HG02870 (cell line): Measurements from ENCODE around the gene LSP1.
"Not testable (repeated sequence)": the region's sequence is repeated elsewhere in the genome, so short reads cannot be mapped to it uniquely, and the experiment has no call there.

Experiments
- ATAC-seq: cut with Tn5 transposase; IDR thresholded peaks from one replicate; pipeline ENCODE4 v1.9.1; 2021; ENCODE audit warnings: mild to moderate bottlenecking, moderate library complexity; ENCODE audit not compliant: unreplicated experiment

LSP1 gene

GRCh38 chr11:1862588-1863351 is 9.9 kb downstream of the LSP1 start:
- ATAC-seq = no peak

- no peak for ATAC-seq
Measured at GRCh38 chr11:1863352-1864216, 10.7 kb downstream of the LSP1 start.

- no peak for ATAC-seq
Measured at GRCh38 chr11:1864231-1864630, 11.3 kb downstream of the LSP1 start.

GRCh38 chr11:1864831-1865665 is 12.2 kb downstream of the LSP1 start:
- ATAC-seq = no peak

GRCh38 chr11:1866226-1866625 is 13.3 kb downstream of the LSP1 start:
- ATAC-seq = no peak

GRCh38 chr11:1866776-1867175 is 13.9 kb downstream of the LSP1 start:
- no peak for ATAC-seq

GRCh38 chr11:1867381-1867780 is 14.5 kb downstream of the LSP1 start:
- ATAC-seq = no peak

GRCh38 chr11:1868056-1868635 is 15.3 kb downstream of the LSP1 start:
- no peak for ATAC-seq

GRCh38 chr11:1868636-1869291 is 15.9 kb downstream of the LSP1 start:
- ATAC-seq = no peak

- ATAC-seq = no peak
Measured at GRCh38 chr11:1869427-1870325, 16.8 kb downstream of the LSP1 start.

GRCh38 chr11:1870326-1870696 is 17.4 kb downstream of the LSP1 start:
- ATAC-seq = no peak

- no peak for ATAC-seq
Measured at GRCh38 chr11:1870721-1871466, 18.0 kb downstream of the LSP1 start.

GRCh38 chr11:1871531-1871930 is 18.6 kb downstream of the LSP1 start:
- ATAC-seq = no peak

- no peak for ATAC-seq
Measured at GRCh38 chr11:1872267-1872985, 19.5 kb downstream of the LSP1 start.

GRCh38 chr11:1873048-1873812 is 20.3 kb downstream of the LSP1 start:
- no peak for ATAC-seq

GRCh38 chr11:1873813-1874150 is 20.9 kb downstream of the LSP1 start:
- not testable (repeated sequence) for ATAC-seq

- ATAC-seq = not testable (repeated sequence)
Measured at GRCh38 chr11:1874441-1875092, 21.7 kb downstream of the LSP1 start.
